NB4 (cell line): ENCODE data around the gene ARRB2.
"Not testable (repeated sequence)": the region's sequence is repeated elsewhere in the genome, so short reads cannot be mapped to it uniquely, and the experiment has no call there.

Source experiments
- MAX ChIP-seq: IDR thresholded peaks from 2 replicates; pipeline ENCODE4 v1.6.1; 2011; ENCODE audit warnings: low read depth, low read length
- POLR2A ChIP-seq: IDR thresholded peaks from 2 replicates; pipeline ENCODE4 v1.6.1; 2011; ENCODE audit warnings: mild to moderate bottlenecking; ENCODE audit not compliant: insufficient read length; ENCODE audit errors: extremely low read depth

GRCh38 chr17:4714340-4715062, 4.1 kb downstream of the ARRB2 start:
- TF ChIP-seq MAX, POLR2A: not testable (repeated sequence)
